Erythroblast (primary cell): ENCODE results near the gene KIRREL3.

ENCODE experiments used
- DNase-seq, 2 experiments: peaks; one replicate each; lab custom pipeline; 2025; lab: John Stamatoyannopoulos, UW
- GATA1 ChIP-seq: IDR thresholded peaks from 2 replicates; pipeline ENCODE4 v1.6.1; 2011; ENCODE audit warnings: low read depth, mild to moderate bottlenecking, control low read depth, low read length, moderate library complexity
- POLR2A ChIP-seq: IDR thresholded peaks from 2 replicates; pipeline ENCODE4 v1.6.1; 2011; ENCODE audit warnings: mild to moderate bottlenecking, low read length

Gene KIRREL3

DNA sequence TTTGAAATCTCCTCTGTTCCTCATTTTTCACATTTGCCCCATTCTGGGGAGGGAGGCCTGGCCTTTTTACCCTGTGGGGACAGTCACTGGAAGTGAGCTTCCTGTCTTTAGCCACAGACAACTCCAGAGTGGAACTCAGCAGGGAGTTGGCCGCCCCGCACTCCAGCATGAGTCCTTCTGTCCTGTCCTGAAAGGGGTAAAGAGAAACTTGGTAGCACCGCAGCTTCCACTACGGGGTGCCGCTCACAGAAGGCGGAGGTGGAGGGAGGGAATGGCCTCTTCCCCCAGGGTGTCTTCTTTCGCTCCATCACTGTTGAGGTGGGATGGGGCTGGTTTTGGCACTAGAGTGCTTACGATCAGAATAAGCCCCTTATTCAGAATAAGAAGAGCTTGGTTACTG, 512.9 kb downstream of the KIRREL3 start:
- DNase-seq = no peak
- TF ChIP-seq POLR2A (no peak), GATA1 (no peak)

DNA sequence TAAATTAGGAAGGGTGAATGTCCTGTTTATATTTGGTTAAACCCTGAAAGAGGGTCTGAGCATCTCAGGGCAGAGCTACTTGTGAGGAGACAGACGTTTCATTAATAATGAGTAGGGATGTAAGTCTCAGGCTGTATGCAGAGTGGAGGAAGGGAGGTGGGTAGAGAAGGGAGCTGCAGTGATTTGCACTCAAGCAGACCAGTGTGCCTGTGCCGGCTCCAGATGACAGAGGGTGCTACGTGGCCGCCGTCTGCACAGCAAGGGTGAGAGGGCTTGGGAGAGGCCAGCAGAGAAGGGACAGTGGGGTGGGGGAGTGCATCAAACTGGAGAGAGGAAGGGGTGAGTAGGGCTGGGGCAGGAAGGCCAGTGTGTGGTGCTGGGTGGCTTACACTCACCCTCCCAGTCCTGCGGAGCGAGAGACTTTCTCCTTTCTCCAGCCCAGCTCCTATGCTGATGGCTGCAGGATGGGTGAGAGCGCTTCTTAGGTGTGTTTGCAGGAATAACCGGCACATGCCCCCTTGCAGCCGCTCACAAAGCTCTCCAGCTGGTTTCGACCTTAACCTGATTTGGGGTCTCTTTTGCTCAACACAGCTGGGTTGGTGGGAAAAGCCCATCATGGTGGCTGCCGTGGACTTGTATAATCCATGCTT, 514.5 kb downstream of the KIRREL3 start:
- no peak for DNase-seq
- TF ChIP-seq GATA1 (no peak), POLR2A (no peak)

DNA sequence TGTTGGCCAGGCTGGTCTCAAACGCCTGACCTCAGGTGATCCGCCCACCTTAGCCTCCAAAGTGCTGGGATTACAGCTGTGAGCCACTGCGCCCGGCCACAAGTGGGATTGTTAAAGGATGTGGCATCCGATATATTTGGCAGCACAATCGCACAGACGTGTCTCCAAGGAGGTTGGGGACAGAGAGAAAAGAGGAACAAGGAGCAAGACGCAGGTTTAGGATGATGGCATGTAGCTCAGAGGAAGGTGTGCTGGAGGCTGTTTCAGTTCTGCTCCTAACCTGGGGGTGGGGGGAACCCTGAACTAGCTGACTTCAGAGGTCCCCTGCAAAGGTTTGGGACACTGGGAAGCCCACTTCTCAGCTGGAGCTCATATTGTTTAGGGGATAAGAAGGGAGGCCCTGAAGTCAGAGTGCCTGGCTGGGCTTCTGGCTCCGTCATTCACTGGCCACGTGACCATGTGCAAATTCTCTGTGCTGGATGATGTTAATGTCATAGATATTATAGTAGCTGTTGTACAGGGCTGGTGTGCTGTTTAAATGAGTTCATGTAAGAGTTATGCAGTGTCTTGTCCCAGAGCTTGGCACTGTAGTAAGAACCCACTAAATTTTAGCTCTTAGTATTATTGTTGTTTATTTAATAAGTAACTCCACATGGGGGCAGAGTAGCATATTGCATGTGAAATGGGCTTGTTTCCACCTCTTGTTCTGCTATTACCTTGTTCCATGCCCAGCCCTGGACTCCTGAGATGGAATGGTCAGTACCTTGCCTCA, 515.4 kb downstream of the KIRREL3 start:
- no peak for DNase-seq
- TF ChIP-seq POLR2A (no peak), GATA1 (no peak)

DNA sequence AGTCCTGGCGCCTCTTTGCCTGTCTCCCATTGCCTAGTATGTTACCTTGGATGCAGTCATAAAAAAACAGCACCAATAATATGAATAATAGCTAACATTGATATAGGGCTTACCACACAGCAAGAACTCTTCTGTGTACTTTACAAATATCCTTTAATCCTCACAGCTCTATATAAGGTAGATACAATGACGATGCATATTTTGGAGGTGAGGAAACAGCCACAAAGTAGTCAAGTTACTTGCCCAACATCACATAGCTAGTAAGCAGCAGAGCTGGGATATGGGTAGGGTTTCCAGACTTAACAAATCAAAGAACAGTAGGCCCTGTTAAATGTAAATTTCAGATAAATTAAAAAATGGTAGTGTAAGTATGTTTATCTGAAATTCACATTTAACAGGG, 516.3 kb downstream of the KIRREL3 start:
- DNase-seq = no peak
- TF ChIP-seq POLR2A (no peak), GATA1 (no peak)

DNA sequence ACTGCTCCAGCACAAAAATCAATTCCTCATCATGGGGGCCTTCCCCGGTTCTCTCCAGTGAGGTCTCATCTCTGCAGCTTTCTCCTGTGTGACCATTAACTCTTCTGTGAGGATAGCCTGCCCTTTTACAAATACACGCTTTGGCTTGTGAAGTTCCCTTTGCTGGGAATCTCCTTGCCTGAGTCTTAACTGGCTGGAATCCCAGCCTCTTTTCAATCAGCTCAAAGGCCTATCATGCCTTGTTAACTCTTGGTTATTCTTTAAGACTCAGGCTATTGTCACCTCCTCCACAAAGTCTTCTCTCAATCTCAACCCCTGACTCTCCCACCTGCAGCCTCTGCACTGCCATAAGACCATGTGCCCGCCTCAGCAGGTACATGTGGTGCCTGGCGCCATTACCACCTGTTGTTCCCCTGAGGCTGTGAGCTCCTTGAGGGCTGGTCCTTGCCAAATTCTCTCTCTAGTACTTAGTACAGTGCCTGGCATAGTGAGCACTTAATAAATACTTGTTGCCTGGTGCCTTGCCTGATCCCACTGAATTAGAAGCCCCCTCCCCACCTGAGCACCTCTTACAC, 516.9 kb downstream of the KIRREL3 start:
- no peak for DNase-seq
- TF ChIP-seq GATA1 (no peak), POLR2A (no peak)

DNA sequence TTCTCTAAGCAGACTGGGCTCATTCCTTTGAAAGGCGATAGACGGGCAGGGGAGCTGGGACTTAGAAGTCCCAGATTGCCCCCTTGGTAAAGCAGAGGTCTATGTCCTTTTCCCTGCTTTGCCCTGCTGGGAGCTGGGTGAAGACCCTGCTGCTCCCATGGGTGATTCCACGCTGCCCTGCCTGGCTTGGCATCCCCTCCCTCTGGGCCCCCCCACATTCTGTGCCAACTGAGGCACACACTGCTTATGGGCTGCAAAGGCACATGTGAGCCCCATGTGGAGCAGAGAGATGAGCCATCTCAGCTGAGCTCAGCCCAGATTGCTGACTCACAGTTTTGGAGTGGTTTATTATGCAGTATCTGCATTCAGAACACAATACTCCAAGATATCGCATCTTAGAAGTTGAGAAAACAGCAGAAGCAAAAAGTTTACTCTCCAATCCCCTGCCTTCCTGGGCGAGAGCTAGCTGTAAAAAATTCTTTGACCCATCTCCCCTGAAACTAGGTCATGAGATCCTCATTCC, 517.9 kb downstream of the KIRREL3 start:
- TF ChIP-seq GATA1 (no peak), POLR2A (no peak)
- no peak for DNase-seq

DNA sequence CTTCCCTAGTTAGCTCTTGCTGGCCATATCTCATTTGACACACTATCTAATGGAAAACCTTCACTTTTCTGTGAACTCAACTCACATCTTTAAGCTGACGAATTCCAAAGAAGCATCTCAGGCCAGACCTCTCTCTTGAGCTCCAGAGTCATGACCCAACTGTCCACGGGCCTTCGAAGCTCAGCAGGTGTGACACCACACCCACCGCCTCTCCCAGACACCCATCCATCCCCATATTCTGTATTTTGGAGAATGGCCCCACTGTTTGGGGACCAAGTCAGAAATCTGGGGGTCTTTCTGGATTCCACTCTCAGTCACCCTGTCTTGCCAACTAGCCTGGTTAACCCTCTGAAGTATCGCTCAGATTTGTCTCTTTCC, 519.3 kb downstream of the KIRREL3 start:
- no peak for DNase-seq
- TF ChIP-seq GATA1 (no peak), POLR2A (no peak)

DNA sequence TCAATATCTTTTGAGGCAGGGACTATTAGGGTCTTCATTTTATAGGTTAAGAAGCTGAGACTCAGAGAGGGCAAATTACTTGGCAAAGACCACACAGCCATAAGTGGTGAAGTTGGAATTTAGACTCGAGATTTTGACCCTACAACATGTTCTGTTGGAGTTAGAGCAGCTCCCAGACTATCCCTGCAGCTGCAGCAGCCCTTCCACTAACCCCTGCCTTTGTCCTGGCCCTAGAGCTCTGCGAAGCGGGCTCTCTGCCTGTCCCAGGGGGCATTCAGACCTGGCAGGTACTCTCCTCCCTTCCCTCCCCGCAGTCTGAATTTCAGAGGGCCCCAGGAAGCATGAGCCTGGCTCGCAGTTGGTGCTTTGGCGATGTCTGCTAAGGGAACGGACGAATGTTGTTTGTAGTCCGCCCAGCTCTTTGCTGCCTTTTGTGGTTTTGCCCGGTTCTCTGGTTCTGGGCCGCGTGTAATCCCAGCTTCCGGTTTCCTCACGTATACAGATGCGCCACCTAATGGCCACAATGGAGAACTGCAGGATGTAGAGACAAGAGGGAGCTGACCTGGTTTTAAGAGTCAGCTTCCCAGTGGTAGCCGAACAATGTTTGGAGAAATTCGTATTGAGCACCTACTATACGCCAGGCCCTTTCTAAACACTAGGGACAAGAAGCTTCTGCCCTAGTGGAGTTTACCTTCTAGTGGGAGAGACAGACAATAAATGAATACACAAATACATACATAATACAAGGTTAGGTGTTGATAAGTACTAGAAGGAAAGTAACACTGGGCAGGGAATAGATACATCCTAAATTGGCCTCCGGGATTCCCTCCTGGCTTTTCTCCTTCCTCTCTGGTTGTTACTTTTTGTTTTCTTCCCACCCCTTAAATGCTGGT, 519.9 kb downstream of the KIRREL3 start:
- TF ChIP-seq POLR2A (no peak), GATA1 (no peak)
- peak; percentile 80 to 87 for DNase-seq

DNA sequence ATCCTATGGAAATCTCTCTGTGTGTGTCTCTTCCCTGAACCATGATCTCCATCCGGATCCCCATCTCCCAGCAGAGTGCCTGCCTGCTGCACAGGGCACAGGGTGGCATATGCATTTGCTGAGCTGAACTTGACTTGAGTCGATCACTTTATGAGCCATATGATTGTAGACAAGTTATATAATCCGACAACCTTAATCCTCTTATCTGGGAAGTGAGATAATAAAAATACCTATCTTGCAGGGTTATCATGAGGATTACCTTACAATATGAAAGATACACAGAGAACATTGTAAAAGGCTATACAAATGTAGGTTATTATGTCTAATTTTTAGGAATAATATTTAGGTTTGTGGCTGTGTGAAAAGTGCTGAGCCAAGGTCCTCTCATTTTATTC, 520.6 kb downstream of the KIRREL3 start:
- no peak for DNase-seq
- TF ChIP-seq GATA1 = no peak
- TF ChIP-seq POLR2A = no peak

DNA sequence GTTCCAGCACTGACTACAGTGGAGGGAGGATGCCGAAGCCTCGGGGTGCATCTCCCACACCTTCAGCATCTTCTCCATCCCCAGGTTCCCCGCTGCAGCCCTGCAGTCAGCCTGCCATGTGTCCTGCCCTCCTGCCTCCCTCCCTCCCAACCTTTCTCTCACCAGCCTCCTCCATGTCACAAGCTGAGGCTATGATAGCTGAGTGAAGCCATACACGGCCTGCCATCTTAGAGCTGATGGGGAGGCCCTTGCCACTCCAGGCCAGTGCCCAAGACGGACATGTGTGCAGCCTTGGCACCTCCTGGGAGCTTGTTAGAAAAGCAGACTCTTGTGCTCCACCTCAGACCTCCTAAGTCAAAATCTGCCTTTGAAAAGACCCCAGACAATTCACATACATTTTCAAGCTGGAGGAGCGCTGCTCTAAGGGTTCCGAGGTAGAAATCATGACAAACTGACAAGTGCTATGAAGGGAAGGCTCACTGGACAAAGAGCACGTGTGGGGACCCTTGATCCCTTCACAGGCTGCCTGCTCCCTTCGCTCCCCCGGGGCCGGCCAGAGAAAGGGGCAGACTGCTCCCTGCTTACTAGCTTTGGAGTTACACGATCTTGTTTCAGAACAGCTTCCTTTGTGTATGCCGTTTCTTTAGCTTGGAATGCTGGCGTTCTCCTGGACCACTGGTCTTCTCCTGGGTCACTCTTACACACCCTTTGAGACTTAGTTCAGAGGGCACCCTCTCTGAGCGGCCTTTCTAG, 521.2 kb downstream of the KIRREL3 start:
- no peak for TF ChIP-seq POLR2A
- no peak for TF ChIP-seq GATA1
- DNase-seq = no peak

DNA sequence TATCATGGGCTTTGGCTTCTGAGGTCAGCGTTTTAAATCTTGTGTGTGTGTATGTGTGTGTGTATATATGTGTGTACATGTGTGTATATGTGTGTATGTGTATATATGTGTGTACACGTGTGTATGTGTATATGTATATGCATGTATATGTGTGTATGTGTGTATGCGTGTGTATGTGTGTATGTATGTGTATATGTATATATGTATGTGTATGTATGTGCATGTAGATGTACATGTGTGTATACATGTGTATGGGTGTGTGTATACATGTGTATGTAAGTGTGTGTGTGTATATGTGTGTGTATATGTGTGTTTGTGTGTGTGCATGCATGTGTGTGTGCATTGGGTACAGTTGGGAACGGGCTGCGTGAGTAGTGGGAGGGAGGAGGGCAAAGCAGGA, 522.1 kb downstream of the KIRREL3 start:
- no peak for DNase-seq
- no peak for TF ChIP-seq GATA1

DNA sequence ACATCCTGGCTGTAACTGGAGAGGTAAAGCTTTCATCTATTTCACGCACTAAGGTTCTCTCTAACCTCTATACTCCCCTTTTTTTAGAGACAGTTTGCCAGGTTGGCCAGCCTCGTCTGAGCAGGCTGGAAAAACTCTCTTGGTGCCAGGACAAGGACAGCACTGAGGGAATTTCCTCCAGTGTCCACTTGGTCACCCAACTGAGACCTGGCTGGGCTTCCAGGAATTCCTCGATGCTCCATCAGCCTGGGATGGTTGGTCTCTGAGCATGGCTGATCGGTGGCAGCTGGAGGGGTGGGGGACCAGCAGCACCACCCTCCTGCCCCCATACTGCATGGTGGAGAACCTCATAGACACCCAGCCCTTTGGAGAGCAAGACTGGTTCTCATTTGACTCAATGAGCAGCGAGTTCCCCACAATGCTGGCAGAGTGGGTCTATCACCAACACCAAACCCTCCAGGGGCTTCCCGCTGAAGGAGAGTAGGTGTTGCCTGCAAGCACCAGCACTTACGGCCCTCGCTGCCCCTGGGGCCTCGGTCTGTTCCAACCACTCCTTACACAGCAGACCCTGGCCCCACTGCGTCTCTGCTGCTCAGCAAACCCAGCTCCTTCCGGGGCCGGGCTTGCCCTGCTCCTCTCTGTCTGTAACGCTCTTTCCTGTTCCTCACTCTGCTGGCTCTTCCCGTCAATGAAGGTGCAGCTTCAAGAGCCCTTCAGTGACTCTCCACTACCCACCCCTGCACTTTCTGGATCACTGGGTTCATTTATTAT, 522.9 kb downstream of the KIRREL3 start:
- TF ChIP-seq POLR2A (no peak), GATA1 (no peak)
- no peak for DNase-seq
